CD14-positive monocyte (primary cell): ENCODE results near the gene SLC12A8. TPM values are rescaled to one million over a fixed set of nuclear protein-coding genes. Genes with fewer than 3 reads are reported as not detected.

Source experiments
- DNase-seq, 3 donors: peaks; one replicate each; pipeline ENCODE4 v3.0.0-alpha.2; 2011 to 2022
- H2AFZ ChIP-seq: 2 replicates; pipeline ENCODE4 v1.6.0; 2012; ENCODE audit warnings: mild to moderate bottlenecking, low read depth, low read length, inconsistent platforms; ENCODE audit not compliant: insufficient read depth, poor library complexity, severe bottlenecking
- H3K27ac ChIP-seq, 2 donors: 1 replicate in 1 of 2; 2 replicates in 1 of 2; pipeline ENCODE4 v1.5.1; 2012 to 2013; ENCODE audit warnings: low read length in 2 of 2, control low read depth in 1 of 2, inconsistent platforms in 1 of 2, low read depth in 1 of 2, mild to moderate bottlenecking in 1 of 2
- H3K27me3 ChIP-seq, 2 donors: one replicate each; pipeline versions ENCODE4 v1.6.0 to v1.6.1; 2011 to 2013; ENCODE audit warnings: low read length in 2 of 2; ENCODE audit not compliant: control insufficient read depth in 2 of 2, insufficient read depth in 2 of 2
- H3K36me3 ChIP-seq, 2 donors: replicated peaks in 1 of 2; 1 replicate in 1 of 2; 2 replicates in 1 of 2; pipeline versions ENCODE4 v1.5.1 to v1.6.1; 2012 to 2013; ENCODE audit warnings: low read length in 2 of 2, control low read depth in 1 of 2, inconsistent platforms in 1 of 2, mild to moderate bottlenecking in 1 of 2; ENCODE audit not compliant: insufficient read depth in 2 of 2, control insufficient read depth in 1 of 2
- H3K4me1 ChIP-seq, 2 donors: 1 replicate in 1 of 2; 2 replicates in 1 of 2; pipeline versions ENCODE4 v1.5.1 to v1.6.1; 2012 to 2013; ENCODE audit warnings: low read length in 2 of 2, control low read depth in 1 of 2, inconsistent platforms in 1 of 2, mild to moderate bottlenecking in 1 of 2, moderate library complexity in 1 of 2; ENCODE audit not compliant: insufficient read depth in 2 of 2, control insufficient read depth in 1 of 2
- H3K4me2 ChIP-seq: replicated peaks from 2 replicates; pipeline ENCODE3; 2012; ENCODE audit warnings: low read length, moderate library complexity, mild to moderate bottlenecking; ENCODE audit not compliant: poor library complexity, severe bottlenecking; ENCODE audit errors: extremely low read depth
- H3K4me3 ChIP-seq, 3 experiments: fragments of 200-600 bp in 1 of 3; sonication (generic) in 1 of 3; replicated peaks in 1 of 3; 1 replicate in 2 of 3; 2 replicates in 1 of 3; pipeline ENCODE4 v1.5.1; 2011 to 2013; ENCODE audit warnings: low read length in 3 of 3, mild to moderate bottlenecking in 3 of 3, control low read depth in 2 of 3, low read depth in 2 of 3, inconsistent platforms in 1 of 3, moderate library complexity in 1 of 3
- H3K79me2 ChIP-seq: 2 replicates; pipeline ENCODE4 v1.6.0; 2012; ENCODE audit warnings: mild to moderate bottlenecking, control low read depth, inconsistent platforms, low read length, moderate library complexity; ENCODE audit not compliant: insufficient read depth
- H3K9ac ChIP-seq: 2 replicates; pipeline ENCODE4 v1.6.0; 2017; ENCODE audit warnings: low read length, mild to moderate bottlenecking; ENCODE audit not compliant: insufficient read depth, poor library complexity, severe bottlenecking
- H3K9me3 ChIP-seq, 2 donors: replicated peaks in 1 of 2; 1 replicate in 1 of 2; 2 replicates in 1 of 2; pipeline versions ENCODE4 v1.5.1 to v1.6.1; 2012 to 2013; ENCODE audit warnings: low read length in 2 of 2, control low read depth in 1 of 2; ENCODE audit not compliant: control insufficient read depth in 1 of 2, insufficient read depth in 1 of 2
- H4K20me1 ChIP-seq: 2 replicates; pipeline ENCODE4 v1.6.0; 2012; ENCODE audit warnings: mild to moderate bottlenecking, low read length, control low read depth, moderate library complexity; ENCODE audit not compliant: insufficient read depth
- H3K27ac Mint-ChIP-seq, 7 donors: one replicate each; pipeline ENCODE4 v1.8.0; 2020; ENCODE audit warnings: mild to moderate bottlenecking in 7 of 7, mixed read lengths in 7 of 7, moderate library complexity in 6 of 7, inconsistent platforms in 2 of 7
- H3K27me3 Mint-ChIP-seq, 3 donors: one replicate each; pipeline ENCODE4 v1.8.0; 2021 to 2022; ENCODE audit warnings: low read depth in 3 of 3, mild to moderate bottlenecking in 3 of 3, mixed read lengths in 3 of 3, moderate library complexity in 3 of 3, inconsistent platforms in 1 of 3
- H3K36me3 Mint-ChIP-seq, 2 donors: one replicate each; pipeline ENCODE4 v1.8.0; 2020; ENCODE audit warnings: mixed read lengths in 2 of 2, inconsistent platforms in 1 of 2, mild to moderate bottlenecking in 1 of 2
- H3K4me1 Mint-ChIP-seq: one replicate; pipeline ENCODE4 v1.8.0; 2020; ENCODE audit warnings: mild to moderate bottlenecking, mixed read lengths
- H3K4me3 Mint-ChIP-seq, 2 donors: one replicate each; pipeline ENCODE4 v1.8.0; 2020; ENCODE audit warnings: mild to moderate bottlenecking in 2 of 2, mixed read lengths in 2 of 2, moderate library complexity in 1 of 2
- H3K9me3 Mint-ChIP-seq, 7 donors: one replicate each; pipeline ENCODE4 v1.8.0; 2020 to 2022; ENCODE audit warnings: mixed read lengths in 7 of 7, mild to moderate bottlenecking in 6 of 7, moderate library complexity in 6 of 7, inconsistent platforms in 2 of 7
- WGBS: methylation state at CpG from one replicate; pipeline ENCODE4 v1.1.5; 2013; ENCODE audit warnings: missing lambda C conversion rate; ENCODE audit not compliant: insufficient coverage; 5-methylcytosine and 5-hydroxymethylcytosine counted together
- intact Hi-C, 2 donors: fragments of 100-400 bp; cut with micrococcal nuclease; formaldehyde crosslinking; loops; one replicate each; pipeline versions ENCODE4 v1.15.0 to v1.15.1; 2023
- polyA plus RNA-seq, 3 donors: library from polyadenylated mRNA; depleted of rRNA in 1 of 3; unstranded in 2 of 3; stranded (reverse) in 1 of 3; fragments of 300-500 nt in 2 of 3; fragments of >200 nt in 1 of 3; fragmentation: Illumina TruSeq in 2 of 3; gene quantifications; 1 replicate in 2 of 3; 2 replicates in 1 of 3; pipeline ENCODE4 v1.2.3, GENCODE V29; 2012 to 2021
- TF ChIP-seq, protein P1 (sequence below): fragments of 200-600 bp; IDR thresholded peaks from one replicate; pipeline ENCODE4 v1.8.0; 2022; ENCODE audit warnings: antibody characterized with exemption, mild to moderate bottlenecking

The SLC12A8 gene
- polyA plus RNA-seq, 3 donors: 0.23 to 0.46 (median 0.35) TPM

DNA sequence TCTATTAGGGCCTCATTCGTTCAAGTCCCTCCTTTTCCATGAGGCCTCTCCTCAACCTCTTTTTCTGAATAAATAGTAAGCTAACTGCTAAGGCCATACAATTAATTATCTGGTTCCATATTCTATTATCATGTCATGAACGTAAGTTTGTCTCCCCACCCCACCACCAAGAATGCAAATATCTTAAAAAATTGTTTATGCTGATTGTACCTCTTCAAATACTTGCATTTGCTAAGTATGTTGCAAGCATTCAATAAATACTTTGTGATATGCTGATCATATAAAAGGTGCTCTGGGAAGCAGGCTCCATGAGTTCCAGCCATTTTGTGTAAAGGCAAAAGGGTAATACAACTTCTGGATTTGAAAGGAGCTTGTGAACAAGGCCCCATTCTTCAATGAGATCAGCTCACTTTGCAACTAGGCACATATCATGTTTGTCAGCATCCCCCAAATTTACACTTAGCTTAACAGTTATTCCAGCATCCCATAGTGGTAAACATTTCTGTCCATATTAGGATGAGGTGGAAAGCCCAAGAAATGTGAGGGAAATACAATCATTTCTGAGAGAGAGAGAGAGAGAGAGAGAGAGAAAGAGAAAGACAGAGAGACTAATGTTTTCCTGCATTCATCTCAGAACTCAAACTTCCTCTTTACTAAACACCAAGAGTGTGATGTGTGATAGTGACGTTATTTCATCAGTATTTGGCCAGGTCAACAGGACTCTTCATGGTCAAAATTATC is 33.2 kb downstream of the SLC12A8 start:
- Mint-ChIP-seq H3K4me1 (peaks cover 2% of the 10 kb centered on the region), H3K4me3 (no peak overlapping the region), H3K9me3 (peaks cover 0 to 5% (median 0%) of the 10 kb centered on the region in 7 donors), H3K36me3 (no peaks in the 10 kb centered on the region), H3K27ac (no peak overlapping the region), H3K27me3 (peaks cover 0 to 4% (median 1%) of the 10 kb centered on the region in 3 donors)
- intact Hi-C loops: no loop called here
- Histone ChIP-seq H4K20me1 (no peaks in the 10 kb centered on the region), H3K79me2 (no peaks in the 10 kb centered on the region), H3K9ac (no peak overlapping the region), H3K36me3 (no peaks in the 10 kb centered on the region), H3K4me3 (no peak overlapping the region), H2AFZ (no peak overlapping the region), H3K27me3 (no peaks in the 10 kb centered on the region), H3K4me2 (no peak overlapping the region), H3K27ac (no peak overlapping the region), H3K4me1 (no peaks in the 10 kb centered on the region), H3K9me3 (no peaks in the 10 kb centered on the region)
- TF ChIP-seq, protein P1, sequence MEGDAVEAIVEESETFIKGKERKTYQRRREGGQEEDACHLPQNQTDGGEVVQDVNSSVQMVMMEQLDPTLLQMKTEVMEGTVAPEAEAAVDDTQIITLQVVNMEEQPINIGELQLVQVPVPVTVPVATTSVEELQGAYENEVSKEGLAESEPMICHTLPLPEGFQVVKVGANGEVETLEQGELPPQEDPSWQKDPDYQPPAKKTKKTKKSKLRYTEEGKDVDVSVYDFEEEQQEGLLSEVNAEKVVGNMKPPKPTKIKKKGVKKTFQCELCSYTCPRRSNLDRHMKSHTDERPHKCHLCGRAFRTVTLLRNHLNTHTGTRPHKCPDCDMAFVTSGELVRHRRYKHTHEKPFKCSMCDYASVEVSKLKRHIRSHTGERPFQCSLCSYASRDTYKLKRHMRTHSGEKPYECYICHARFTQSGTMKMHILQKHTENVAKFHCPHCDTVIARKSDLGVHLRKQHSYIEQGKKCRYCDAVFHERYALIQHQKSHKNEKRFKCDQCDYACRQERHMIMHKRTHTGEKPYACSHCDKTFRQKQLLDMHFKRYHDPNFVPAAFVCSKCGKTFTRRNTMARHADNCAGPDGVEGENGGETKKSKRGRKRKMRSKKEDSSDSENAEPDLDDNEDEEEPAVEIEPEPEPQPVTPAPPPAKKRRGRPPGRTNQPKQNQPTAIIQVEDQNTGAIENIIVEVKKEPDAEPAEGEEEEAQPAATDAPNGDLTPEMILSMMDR: no peak
- DNase-seq: no peak
- 100% methylated on average over 1 of the region's 3 CpGs for WGBS

DNA sequence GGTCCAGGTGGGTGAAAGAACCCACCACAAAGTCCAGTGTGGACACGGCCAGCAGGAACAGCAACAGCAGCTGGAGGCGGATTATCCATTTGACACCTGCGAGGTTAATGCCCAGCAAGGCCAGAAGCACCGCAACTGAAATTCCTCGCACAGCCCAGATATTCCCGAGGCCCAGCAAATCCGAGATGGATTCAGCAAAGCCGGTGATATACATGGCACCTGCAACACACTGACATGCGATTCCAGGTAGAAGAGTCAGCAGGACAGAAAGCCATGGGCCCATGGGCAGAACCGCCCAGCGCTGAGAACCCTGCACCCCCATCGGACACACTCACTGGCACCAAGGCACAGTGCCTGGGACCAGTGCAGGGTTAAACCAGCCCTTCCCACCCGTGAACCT is 34.8 kb downstream of the SLC12A8 start:
- TF ChIP-seq, protein P1: no peak
- Mint-ChIP-seq H3K4me1 (peaks cover 2% of the 10 kb centered on the region), H3K27me3 (peaks cover 0 to 2% (median 1%) of the 10 kb centered on the region in 3 donors), H3K27ac (no peak overlapping the region), H3K9me3 (peaks cover 7 to 16% (median 10%) of the 10 kb centered on the region in 7 donors), H3K4me3 (no peak overlapping the region), H3K36me3 (no peaks in the 10 kb centered on the region)
- H4K20me1 ChIP-seq: no peaks in the 10 kb centered on the region
- no peak overlapping the region for H3K27ac ChIP-seq
- H2AFZ ChIP-seq: no peak overlapping the region
- H3K79me2 ChIP-seq: no peaks in the 10 kb centered on the region
- WGBS: 94% methylated on average over 12 of the region's 13 CpGs
- no peaks in the 10 kb centered on the region for H3K27me3 ChIP-seq
- intact Hi-C loops: no loop called here
- no peaks in the 10 kb centered on the region for H3K9me3 ChIP-seq
- H3K9ac ChIP-seq: no peak overlapping the region
- no peaks in the 10 kb centered on the region for H3K4me1 ChIP-seq
- no peak overlapping the region for H3K4me2 ChIP-seq
- DNase-seq: no peak
- H3K36me3 ChIP-seq: no peaks in the 10 kb centered on the region
- H3K4me3 ChIP-seq: no peak overlapping the region
